Caco-2 (cell line): ENCODE results near the gene SLC35E1. TPM values are rescaled to one million over a fixed set of nuclear protein-coding genes. Genes with fewer than 3 reads are reported as not detected.

Experiments used
- BruUV-seq: library from RNA; stranded (reverse); fragments of 400-500 nt; replicated peaks from 2 replicates; lab custom pipeline; 2021; lab: Mats Ljungman, UMichigan
- CTCF ChIA-PET: fragments of 300-600 bp; sonication (Branson Sonifier 250); formaldehyde crosslinking; loops from one replicate; lab custom pipeline; 2022; ENCODE audit warnings: antibody characterized with exemption; lab: Charles Lee
- POLR2A ChIA-PET: fragments of 300-600 bp; sonication (Branson Sonifier 250); formaldehyde crosslinking; loops from one replicate; lab custom pipeline; 2022; ENCODE audit warnings: antibody characterized with exemption; lab: Charles Lee
- DNase-seq, 2 experiments: peaks; one replicate each; pipeline versions ENCODE4 v3.0.0 to v3.0.0-alpha.2; 2020 to 2022
- H3K27me3 ChIP-seq: replicated peaks from 2 replicates; pipeline ENCODE4 v1.6.0; 2011; ENCODE audit warnings: low read length; ENCODE audit not compliant: control insufficient read depth, insufficient read depth
- H3K36me3 ChIP-seq: 2 replicates; pipeline ENCODE4 v1.5.1; 2011; ENCODE audit warnings: low read length; ENCODE audit not compliant: control insufficient read depth, insufficient read depth
- H3K4me1 ChIP-seq: fragments of 250-450 bp; sonication (Bioruptor Pico); 2 replicates; pipeline ENCODE4 v1.5.1; 2020; ENCODE audit warnings: mild to moderate bottlenecking
- H3K4me3 ChIP-seq: 2 replicates; pipeline ENCODE4 v1.5.1; 2011; ENCODE audit warnings: low read depth, mild to moderate bottlenecking, control low read depth, low read length
- H3K9me3 ChIP-seq: fragments of 250-450 bp; sonication (Bioruptor Pico); 2 replicates; pipeline ENCODE4 v1.5.1; 2020; ENCODE audit warnings: mild to moderate bottlenecking, moderate library complexity
- H3K27ac Mint-ChIP-seq: one replicate; pipeline ENCODE4 v1.8.0; 2022; ENCODE audit warnings: mixed read lengths; ENCODE audit not compliant: unreplicated experiment
- H3K27me3 Mint-ChIP-seq: one replicate; pipeline ENCODE4 v1.8.0; 2022; ENCODE audit warnings: mixed read lengths; ENCODE audit not compliant: insufficient read depth, unreplicated experiment
- H3K36me3 Mint-ChIP-seq: one replicate; pipeline ENCODE4 v1.8.0; 2022; ENCODE audit warnings: mild to moderate bottlenecking, mixed read lengths; ENCODE audit not compliant: insufficient read depth, unreplicated experiment
- H3K4me1 Mint-ChIP-seq: one replicate; pipeline ENCODE4 v1.8.0; 2022; ENCODE audit warnings: low read depth, mixed read lengths; ENCODE audit not compliant: unreplicated experiment
- H3K4me3 Mint-ChIP-seq: one replicate; pipeline ENCODE4 v1.8.0; 2022; ENCODE audit warnings: mild to moderate bottlenecking, moderate library complexity, mixed read lengths; ENCODE audit not compliant: unreplicated experiment
- H3K9me3 Mint-ChIP-seq: one replicate; pipeline ENCODE4 v1.8.0; 2022; ENCODE audit warnings: mixed read lengths; ENCODE audit not compliant: unreplicated experiment
- intact Hi-C: fragments of 100-400 bp; cut with micrococcal nuclease; formaldehyde crosslinking; loops from one replicate; pipeline ENCODE4 v1.10.0; 2022; ENCODE audit not compliant: unreplicated experiment
- total RNA-seq: library from RNA; stranded (reverse); gene quantifications from 2 replicates; pipeline ENCODE4 v1.2.3, GENCODE V29; 2022
- TF ChIP-seq, protein P1 (sequence below), 2 experiments: fragments of 200-600 bp in 1 of 2; IDR thresholded peaks; 1 replicate in 1 of 2; 2 replicates in 1 of 2; pipeline versions ENCODE4 v1.5.1 to v1.8.0; 2011 to 2022; ENCODE audit warnings: antibody characterized with exemption in 1 of 2, control low read depth in 1 of 2, inconsistent platforms in 1 of 2, low read depth in 1 of 2, low read length in 1 of 2, mild to moderate bottlenecking in 1 of 2, moderate library complexity in 1 of 2; ENCODE audit not compliant: insufficient read depth in 1 of 2, severe bottlenecking in 1 of 2, unreplicated experiment in 1 of 2

The SLC35E1 gene
- total RNA-seq, 1 experiment from 2014 or later, result 37.9 TPM

- no peaks in the 10 kb centered on the region for H3K4me1 Mint-ChIP-seq
- Histone ChIP-seq H3K4me3 (no peak overlapping the region), H3K4me1 (no peaks in the 10 kb centered on the region), H3K27me3 (no peaks in the 10 kb centered on the region), H3K9me3 (no peaks in the 10 kb centered on the region), H3K36me3 (no peaks in the 10 kb centered on the region)
- POLR2A ChIA-PET, result no interaction called here
- no peak overlapping the region for H3K27ac Mint-ChIP-seq
- no peaks in the 10 kb centered on the region for H3K27me3 Mint-ChIP-seq
- H3K36me3 Mint-ChIP-seq, result peaks cover 13% of the 10 kb centered on the region
- CTCF ChIA-PET, result no interaction called here
- intact Hi-C loops, result no loop called here
- no TSS peak for BruUV-seq
- DNase-seq, result no peak
- TF ChIP-seq, protein P1, sequence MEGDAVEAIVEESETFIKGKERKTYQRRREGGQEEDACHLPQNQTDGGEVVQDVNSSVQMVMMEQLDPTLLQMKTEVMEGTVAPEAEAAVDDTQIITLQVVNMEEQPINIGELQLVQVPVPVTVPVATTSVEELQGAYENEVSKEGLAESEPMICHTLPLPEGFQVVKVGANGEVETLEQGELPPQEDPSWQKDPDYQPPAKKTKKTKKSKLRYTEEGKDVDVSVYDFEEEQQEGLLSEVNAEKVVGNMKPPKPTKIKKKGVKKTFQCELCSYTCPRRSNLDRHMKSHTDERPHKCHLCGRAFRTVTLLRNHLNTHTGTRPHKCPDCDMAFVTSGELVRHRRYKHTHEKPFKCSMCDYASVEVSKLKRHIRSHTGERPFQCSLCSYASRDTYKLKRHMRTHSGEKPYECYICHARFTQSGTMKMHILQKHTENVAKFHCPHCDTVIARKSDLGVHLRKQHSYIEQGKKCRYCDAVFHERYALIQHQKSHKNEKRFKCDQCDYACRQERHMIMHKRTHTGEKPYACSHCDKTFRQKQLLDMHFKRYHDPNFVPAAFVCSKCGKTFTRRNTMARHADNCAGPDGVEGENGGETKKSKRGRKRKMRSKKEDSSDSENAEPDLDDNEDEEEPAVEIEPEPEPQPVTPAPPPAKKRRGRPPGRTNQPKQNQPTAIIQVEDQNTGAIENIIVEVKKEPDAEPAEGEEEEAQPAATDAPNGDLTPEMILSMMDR (IDR thresholded peaks at IDR 0.05; ENCODE audit: insufficient read depth in 1 of 2, low read depth in 1 of 2, low read length in 1 of 2, severe bottlenecking in 1 of 2, unreplicated experiment in 1 of 2), result no peak
- no peaks in the 10 kb centered on the region for H3K9me3 Mint-ChIP-seq
- H3K4me3 Mint-ChIP-seq, result no peak overlapping the region
Observed at GRCh38 chr19:16504271-16504670, 67.9 kb downstream of the SLC35E1 start.

Other genes starting within 250 kb of the SLC35E1 start
- gene KLF2, start 247.6 kb downstream of the SLC35E1 start, total RNA-seq, result 0.77 and 1.2 TPM in 2 replicates
- gene EPS15L1, start 100.4 kb downstream of the SLC35E1 start, total RNA-seq, result 45.0 and 52.5 TPM in 2 replicates
- gene CALR3, start 76.2 kb downstream of the SLC35E1 start, total RNA-seq, result 0.32 TPM in 1 of 2 replicates, not detected in the other
- gene C19orf44, start 76.0 kb downstream of the SLC35E1 start, total RNA-seq, result 3.4 and 4.6 TPM in 2 replicates
- 66.1 and 78.6 TPM in 2 replicates for gene CHERP, start 30.0 kb downstream of the SLC35E1 start, total RNA-seq
- gene MED26, start 55.8 kb upstream of the SLC35E1 start, total RNA-seq, result 11.4 and 11.6 TPM in 2 replicates
- gene SMIM7, start 87.7 kb upstream of the SLC35E1 start, total RNA-seq, result 65.3 and 74.4 TPM in 2 replicates
- 3.8 and 4.5 TPM in 2 replicates for gene TMEM38A, start 88.7 kb upstream of the SLC35E1 start, total RNA-seq
- not detected in 2 replicates for gene NWD1, start 147.4 kb upstream of the SLC35E1 start, total RNA-seq